ENCODE measurements around the gene MAN2A1. TPM values are rescaled to one million over a fixed set of nuclear protein-coding genes. Genes with fewer than 3 reads are reported as not detected.
"Not testable (repeated sequence)": the region's sequence is repeated elsewhere in the genome, so short reads cannot be mapped to it uniquely, and the experiment has no call there.

MAN2A1 gene
- total and polyA plus RNA-seq, 2 donors (not counting 1 experiment from before 2014, with no cell fraction given): 51.6 to 70.5 TPM

GRCh38 chr5:109885205-109885604, 195.5 kb downstream of the MAN2A1 start:
- Histone ChIP-seq H3K4me1 (ENCODE audit: control insufficient read depth, extremely low read depth, insufficient read depth, low read length) (no peaks in the 10 kb centered on the region), H3K27me3 (ENCODE audit: control insufficient read depth, insufficient read depth, low read length) (no peaks in the 10 kb centered on the region), H3K9ac (ENCODE audit: insufficient read depth, low read length) (no peak overlapping the region), H3K79me2 (ENCODE audit: control insufficient read depth, insufficient read depth, low read length) (no peaks in the 10 kb centered on the region), H3K9me3 (ENCODE audit: control insufficient read depth, insufficient read depth, low read depth, low read length) (no peaks in the 10 kb centered on the region), H3K36me3 (ENCODE audit: control insufficient read depth, insufficient read depth, low read length) (no peaks in the 10 kb centered on the region), H3K4me2 (ENCODE audit: extremely low read depth, insufficient read depth, low read length) (no peak overlapping the region), H2AFZ (ENCODE audit: low read length) (no peak overlapping the region), H3K27ac (ENCODE audit: insufficient read depth, low read length) (no peak overlapping the region), H4K20me1 (ENCODE audit: control insufficient read depth, extremely low read depth, insufficient read depth, low read length) (no peaks in the 10 kb centered on the region), H3K4me3 (replicated peaks in 1 of 4; ENCODE audit: control extremely low read depth in 1 of 4, insufficient read depth in 1 of 4, low read depth in 3 of 4, low read length in 4 of 4) (no peak overlapping the region)
- no peak for DNase-seq (ENCODE audit: low read depth in 2 of 2)
- TF ChIP-seq EZH2 (IDR thresholded peaks at IDR 0.05; ENCODE audit: low read length, missing control alignments): no peak
- TF ChIP-seq, protein P1, sequence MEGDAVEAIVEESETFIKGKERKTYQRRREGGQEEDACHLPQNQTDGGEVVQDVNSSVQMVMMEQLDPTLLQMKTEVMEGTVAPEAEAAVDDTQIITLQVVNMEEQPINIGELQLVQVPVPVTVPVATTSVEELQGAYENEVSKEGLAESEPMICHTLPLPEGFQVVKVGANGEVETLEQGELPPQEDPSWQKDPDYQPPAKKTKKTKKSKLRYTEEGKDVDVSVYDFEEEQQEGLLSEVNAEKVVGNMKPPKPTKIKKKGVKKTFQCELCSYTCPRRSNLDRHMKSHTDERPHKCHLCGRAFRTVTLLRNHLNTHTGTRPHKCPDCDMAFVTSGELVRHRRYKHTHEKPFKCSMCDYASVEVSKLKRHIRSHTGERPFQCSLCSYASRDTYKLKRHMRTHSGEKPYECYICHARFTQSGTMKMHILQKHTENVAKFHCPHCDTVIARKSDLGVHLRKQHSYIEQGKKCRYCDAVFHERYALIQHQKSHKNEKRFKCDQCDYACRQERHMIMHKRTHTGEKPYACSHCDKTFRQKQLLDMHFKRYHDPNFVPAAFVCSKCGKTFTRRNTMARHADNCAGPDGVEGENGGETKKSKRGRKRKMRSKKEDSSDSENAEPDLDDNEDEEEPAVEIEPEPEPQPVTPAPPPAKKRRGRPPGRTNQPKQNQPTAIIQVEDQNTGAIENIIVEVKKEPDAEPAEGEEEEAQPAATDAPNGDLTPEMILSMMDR (conservative IDR thresholded peaks at IDR 0.05 in 1 of 2, IDR thresholded peaks at IDR 0.05 in 1 of 2; ENCODE audit: low read depth in 1 of 2, low read length in 2 of 2): no peak

DNA sequence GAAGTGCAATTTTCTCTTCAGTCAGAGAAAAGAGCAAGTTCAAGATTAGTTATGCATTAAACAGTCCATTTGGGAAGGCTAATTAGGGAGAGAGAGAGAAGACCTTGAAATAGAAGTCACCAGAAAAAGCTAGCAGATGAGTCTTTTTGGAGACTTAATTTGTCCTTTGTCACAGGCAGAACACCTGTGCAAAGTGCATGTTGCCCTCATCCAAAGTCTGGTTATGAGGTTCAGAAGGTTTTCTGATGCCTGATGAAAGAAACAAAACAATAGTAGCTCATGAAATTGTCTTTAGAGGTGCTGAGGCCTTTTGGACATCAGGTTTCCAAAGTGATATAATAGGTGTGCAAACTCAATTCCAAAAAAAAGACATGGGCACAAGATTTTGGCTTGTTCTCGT, 199.3 kb downstream of the MAN2A1 start:
- Histone ChIP-seq H4K20me1 (ENCODE audit: control insufficient read depth, extremely low read depth, insufficient read depth, low read length) (no peaks in the 10 kb centered on the region), H3K4me1 (ENCODE audit: control insufficient read depth, extremely low read depth, insufficient read depth, low read length) (no peaks in the 10 kb centered on the region), H3K4me2 (ENCODE audit: extremely low read depth, insufficient read depth, low read length) (no peak overlapping the region), H3K27me3 (ENCODE audit: control insufficient read depth, insufficient read depth, low read length) (no peaks in the 10 kb centered on the region), H2AFZ (ENCODE audit: low read length) (no peak overlapping the region), H3K9me3 (ENCODE audit: control insufficient read depth, insufficient read depth, low read depth, low read length) (no peaks in the 10 kb centered on the region), H3K9ac (ENCODE audit: insufficient read depth, low read length) (no peak overlapping the region), H3K36me3 (ENCODE audit: control insufficient read depth, insufficient read depth, low read length) (no peaks in the 10 kb centered on the region), H3K4me3 (replicated peaks in 1 of 4; ENCODE audit: control extremely low read depth in 1 of 4, insufficient read depth in 1 of 4, low read depth in 3 of 4, low read length in 4 of 4) (no peak overlapping the region), H3K79me2 (ENCODE audit: control insufficient read depth, insufficient read depth, low read length) (no peaks in the 10 kb centered on the region), H3K27ac (ENCODE audit: insufficient read depth, low read length) (no peak overlapping the region)
- DNase-seq (ENCODE audit: low read depth in 2 of 2): no peak
- no peak for TF ChIP-seq EZH2 (IDR thresholded peaks at IDR 0.05; ENCODE audit: low read length, missing control alignments)
- TF ChIP-seq, protein P1 (conservative IDR thresholded peaks at IDR 0.05 in 1 of 2, IDR thresholded peaks at IDR 0.05 in 1 of 2; ENCODE audit: low read depth in 1 of 2, low read length in 2 of 2): no peak

GRCh38 chr5:109893271-109893670, 203.5 kb downstream of the MAN2A1 start:
- not testable (repeated sequence) for H3K9me3 ChIP-seq (ENCODE audit: control insufficient read depth, insufficient read depth, low read depth, low read length); H4K20me1 ChIP-seq (ENCODE audit: control insufficient read depth, extremely low read depth, insufficient read depth, low read length); H3K27me3 ChIP-seq (ENCODE audit: control insufficient read depth, insufficient read depth, low read length); H3K27ac ChIP-seq (ENCODE audit: insufficient read depth, low read length); H3K36me3 ChIP-seq (ENCODE audit: control insufficient read depth, insufficient read depth, low read length); H3K9ac ChIP-seq (ENCODE audit: insufficient read depth, low read length); H2AFZ ChIP-seq (ENCODE audit: low read length); DNase-seq (ENCODE audit: low read depth in 2 of 2); H3K79me2 ChIP-seq (ENCODE audit: control insufficient read depth, insufficient read depth, low read length); H3K4me2 ChIP-seq (ENCODE audit: extremely low read depth, insufficient read depth, low read length); H3K4me3 ChIP-seq (replicated peaks in 1 of 4; ENCODE audit: control extremely low read depth in 1 of 4, insufficient read depth in 1 of 4, low read depth in 3 of 4, low read length in 4 of 4); H3K4me1 ChIP-seq (ENCODE audit: control insufficient read depth, extremely low read depth, insufficient read depth, low read length)

Data from fibroblast of lung (primary cell).